Right lobe of liver (tissue), 4 donors: ENCODE measurements around the gene LRRC53.

Experiments
- CTCF ChIP-seq, 4 donors: fragments of 200-600 bp in 3 of 4; fragments of 450-650 bp in 1 of 4; IDR thresholded peaks; one replicate each; pipeline versions ENCODE4 v1.5.1 to v1.8.0; 2016 to 2022; ENCODE audit warnings: antibody characterized with exemption in 4 of 4, mild to moderate bottlenecking in 2 of 4
- POLR2A ChIP-seq: fragments of 450-650 bp; IDR thresholded peaks from one replicate; pipeline ENCODE4 v1.6.1; 2017; ENCODE audit warnings: antibody characterized with exemption, mild to moderate bottlenecking
- donor health status: DM: no; HTN: no; CAD: no.
- donor health status: DM: no; HTN: no; CAD: no.
- donor health status: DM: no; HTN: yes; CAD: no.

DNA sequence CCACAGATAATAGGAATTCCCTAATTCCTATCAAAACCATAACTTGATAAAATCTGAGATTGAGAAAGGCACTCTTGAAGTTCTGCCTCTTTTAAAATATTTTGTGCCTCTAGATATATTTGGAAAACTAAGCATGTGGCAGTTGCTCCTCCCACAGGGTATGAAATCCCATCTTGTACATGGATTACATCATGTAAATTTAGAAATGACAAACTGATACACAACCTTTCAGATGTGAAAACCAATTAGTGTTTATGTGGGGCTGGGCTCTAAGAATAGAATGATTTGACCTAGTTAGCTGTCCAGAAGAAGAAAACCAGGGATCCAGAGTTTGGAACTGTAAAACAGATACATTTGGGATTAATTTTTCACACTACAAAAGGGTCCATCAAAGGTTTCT, 15.7 kb downstream of the LRRC53 start:
- TF ChIP-seq CTCF (IDR thresholded peaks at IDR 0.05) (no peak), POLR2A (no peak)
